ENCODE measurements around the gene KCNH3. TPM values are rescaled to one million over a fixed set of nuclear protein-coding genes. Genes with fewer than 3 reads are reported as not detected.
"Not testable (repeated sequence)": the region's sequence is repeated elsewhere in the genome, so short reads cannot be mapped to it uniquely, and the experiment has no call there.

KCNH3 gene
- total and polyA plus RNA-seq, 9 donors = 0.13 to 5.9 (median 0.72) TPM; not detected in 2

- Histone ChIP-seq H3K36me3 (no peaks in the 10 kb centered on the region), H3K9me3 (no peaks in the 10 kb centered on the region), H3K4me3 (no peak overlapping the region), H3K27me3 (no peaks in the 10 kb centered on the region), H3K27ac (no peak overlapping the region), H3K4me1 (ENCODE audit: insufficient read depth) (no peaks in the 10 kb centered on the region)
- DNase-seq = no peak
- WGBS, 3 donors = 85 to 92% (median 90%) methylated on average over 1 of the region's 1 CpG
- TF ChIP-seq, protein P1, sequence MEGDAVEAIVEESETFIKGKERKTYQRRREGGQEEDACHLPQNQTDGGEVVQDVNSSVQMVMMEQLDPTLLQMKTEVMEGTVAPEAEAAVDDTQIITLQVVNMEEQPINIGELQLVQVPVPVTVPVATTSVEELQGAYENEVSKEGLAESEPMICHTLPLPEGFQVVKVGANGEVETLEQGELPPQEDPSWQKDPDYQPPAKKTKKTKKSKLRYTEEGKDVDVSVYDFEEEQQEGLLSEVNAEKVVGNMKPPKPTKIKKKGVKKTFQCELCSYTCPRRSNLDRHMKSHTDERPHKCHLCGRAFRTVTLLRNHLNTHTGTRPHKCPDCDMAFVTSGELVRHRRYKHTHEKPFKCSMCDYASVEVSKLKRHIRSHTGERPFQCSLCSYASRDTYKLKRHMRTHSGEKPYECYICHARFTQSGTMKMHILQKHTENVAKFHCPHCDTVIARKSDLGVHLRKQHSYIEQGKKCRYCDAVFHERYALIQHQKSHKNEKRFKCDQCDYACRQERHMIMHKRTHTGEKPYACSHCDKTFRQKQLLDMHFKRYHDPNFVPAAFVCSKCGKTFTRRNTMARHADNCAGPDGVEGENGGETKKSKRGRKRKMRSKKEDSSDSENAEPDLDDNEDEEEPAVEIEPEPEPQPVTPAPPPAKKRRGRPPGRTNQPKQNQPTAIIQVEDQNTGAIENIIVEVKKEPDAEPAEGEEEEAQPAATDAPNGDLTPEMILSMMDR (IDR thresholded peaks at IDR 0.05) = no peak
- no peak for TF ChIP-seq EP300 (IDR thresholded peaks at IDR 0.05)
- no peak for TF ChIP-seq POLR2A (IDR thresholded peaks at IDR 0.05)
- intact Hi-C loops (cut with DNase I) = no loop called here
These were observed 36.2 kb upstream of the KCNH3 start for GRCh38 chr12:49502590-49502989.

DNA sequence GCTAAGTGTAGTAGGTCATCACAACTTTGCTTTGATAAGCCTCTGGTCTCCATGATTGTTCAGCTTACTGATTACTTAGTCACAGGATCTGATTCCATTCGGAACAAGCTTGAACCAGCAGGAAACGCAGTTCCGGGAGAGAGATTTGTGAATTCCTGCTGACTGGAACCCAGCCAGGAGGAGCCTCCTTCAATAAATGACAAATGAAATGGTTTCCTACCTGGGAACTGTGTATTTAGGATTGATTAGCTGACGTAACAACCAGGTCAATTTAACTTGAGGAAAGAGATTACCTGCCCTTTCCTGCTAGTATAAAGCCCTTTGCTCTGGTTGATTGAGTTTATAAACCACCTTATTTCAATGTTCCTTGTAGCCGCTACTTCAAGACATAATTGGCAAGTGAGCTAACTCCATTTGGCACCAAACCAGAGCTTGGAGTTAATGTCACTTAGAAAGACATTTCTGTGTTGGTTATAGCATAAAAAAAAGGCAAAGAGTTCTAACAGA, 35.1 kb upstream of the KCNH3 start:
- H3K9me3 ChIP-seq = no peaks in the 10 kb centered on the region
- intact Hi-C loops (cut with DNase I) = no loop called here
- DNase-seq = no peak
- WGBS, 3 donors = 69 to 79% (median 77%) methylated on average over 5 of the region's 5 CpGs
- TF ChIP-seq POLR2A (IDR thresholded peaks at IDR 0.05) = no peak
- no peak overlapping the region for H3K27ac ChIP-seq
- H3K36me3 ChIP-seq = no peaks in the 10 kb centered on the region
- H3K27me3 ChIP-seq = no peaks in the 10 kb centered on the region
- no peaks in the 10 kb centered on the region for H3K4me1 ChIP-seq (ENCODE audit: insufficient read depth)
- no peak overlapping the region for H3K4me3 ChIP-seq

DNA sequence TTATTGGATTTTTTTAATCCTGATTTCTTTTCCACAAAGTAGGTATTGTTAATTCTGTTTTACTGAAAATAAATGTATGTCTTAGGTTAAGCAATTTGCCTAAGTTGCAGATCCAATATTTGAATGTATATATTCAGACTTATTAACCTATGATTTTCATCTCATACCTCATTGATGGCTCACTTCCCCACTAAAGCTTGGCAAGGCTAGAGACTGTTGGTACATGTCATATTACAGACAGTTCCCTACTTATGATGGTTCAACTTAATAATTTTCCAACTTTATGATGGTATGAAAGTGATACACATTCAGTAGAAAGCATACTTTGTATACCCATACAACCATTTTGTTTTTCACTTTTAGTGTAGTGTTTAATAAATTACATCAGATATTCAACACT, 33.2 kb upstream of the KCNH3 start:
- no peaks in the 10 kb centered on the region for H3K36me3 ChIP-seq
- no peak for TF ChIP-seq POLR2A (IDR thresholded peaks at IDR 0.05)
- TF ChIP-seq EP300 (IDR thresholded peaks at IDR 0.05) = no peak
- TF ChIP-seq, protein P1 (IDR thresholded peaks at IDR 0.05) = no peak
- H3K27ac ChIP-seq = no peak overlapping the region
- no peak overlapping the region for H3K4me3 ChIP-seq
- H3K27me3 ChIP-seq = no peaks in the 10 kb centered on the region
- H3K9me3 ChIP-seq = no peaks in the 10 kb centered on the region
- H3K4me1 ChIP-seq (ENCODE audit: insufficient read depth) = no peaks in the 10 kb centered on the region
- no peak for DNase-seq
- intact Hi-C loops (cut with DNase I) = no loop called here

DNA sequence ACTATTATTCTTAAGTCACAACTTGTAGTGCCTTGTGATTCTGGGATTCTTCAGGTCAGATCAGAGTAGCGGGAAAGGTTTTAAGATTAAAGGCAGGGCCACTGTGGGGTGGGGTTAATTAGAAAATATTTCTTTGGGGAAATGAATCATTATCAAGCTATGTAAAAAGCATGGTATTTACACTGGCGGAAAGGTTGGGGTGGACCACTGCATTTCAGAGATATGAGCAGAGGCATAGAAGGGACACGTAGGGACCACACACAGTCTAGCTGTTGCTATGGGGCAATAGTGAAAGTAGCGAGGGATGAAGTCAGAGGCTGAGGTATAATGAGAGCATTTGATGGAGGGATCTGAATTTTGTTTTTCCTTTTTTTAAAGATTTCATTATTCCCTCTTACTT, 31.7 kb upstream of the KCNH3 start:
- WGBS, 3 donors = 62 to 68% (median 65%) methylated on average over 4 of the region's 4 CpGs
- Histone ChIP-seq H3K27me3 (no peaks in the 10 kb centered on the region), H3K4me1 (ENCODE audit: insufficient read depth) (no peaks in the 10 kb centered on the region), H3K36me3 (no peaks in the 10 kb centered on the region), H3K27ac (no peak overlapping the region), H3K4me3 (no peak overlapping the region), H3K9me3 (no peaks in the 10 kb centered on the region)
- intact Hi-C loops (cut with DNase I) = no loop called here
- no peak for TF ChIP-seq EP300 (IDR thresholded peaks at IDR 0.05)
- TF ChIP-seq POLR2A (IDR thresholded peaks at IDR 0.05) = no peak
- TF ChIP-seq, protein P1 (IDR thresholded peaks at IDR 0.05) = no peak
- DNase-seq = no peak

GRCh38 chr12:49509681-49510080, 29.1 kb upstream of the KCNH3 start:
- not testable (repeated sequence) for H3K9me3 ChIP-seq; DNase-seq; H3K27me3 ChIP-seq; H3K4me3 ChIP-seq; H3K27ac ChIP-seq; H3K36me3 ChIP-seq; H3K4me1 ChIP-seq (ENCODE audit: insufficient read depth)
- intact Hi-C loops (cut with DNase I) = loop anchor here in 3 of 4 donors (5.0 to 10.0 kb wide), 3 partner anchors 147 to 215 kb away; partner anchors contain the start of genes PRPH (in 2 of the 3) and DNAJC22 (in 1 of the 3)
- 95 to 96% (median 95%) methylated on average over 8 of the region's 8 CpGs for WGBS, 3 donors
